OCI-LY7 (cell line): ENCODE data around the gene SERINC4. TPM values are rescaled to one million over a fixed set of nuclear protein-coding genes. Genes with fewer than 3 reads are reported as not detected.

Source experiments
- BruUV-seq: library from RNA; stranded (reverse); fragments of 400-500 nt; replicated peaks from 2 replicates; lab custom pipeline; 2021; lab: Mats Ljungman, UMichigan
- CTCF ChIA-PET: fragments of 300-600 bp; sonication (Branson Sonifier 250); formaldehyde crosslinking; loops from one replicate; lab custom pipeline; 2022; ENCODE audit warnings: antibody characterized with exemption; ENCODE audit not compliant: unreplicated experiment; lab: Charles Lee
- POLR2A ChIA-PET: fragments of 300-600 bp; sonication (Branson Sonifier 250); formaldehyde crosslinking; loops from one replicate; lab custom pipeline; 2022; ENCODE audit warnings: antibody characterized with exemption; lab: Charles Lee
- DNase-seq: peaks from one replicate; pipeline ENCODE4 v3.0.0-alpha.2; 2015; ENCODE audit warnings: low spot score
- H2AFZ ChIP-seq: fragments of 200-600 bp; sonication (generic), shearing (Covaris generic); 2 replicates; pipeline ENCODE4 v1.6.1; 2014; ENCODE audit warnings: mild to moderate bottlenecking, antibody characterized with exemption, low read length, moderate library complexity
- H3K27ac ChIP-seq: fragments of 200-600 bp; sonication (generic); 2 replicates; pipeline ENCODE4 v1.5.1; 2014; ENCODE audit warnings: mixed run types, low read depth, mild to moderate bottlenecking, moderate library complexity, low read length, inconsistent platforms; ENCODE audit not compliant: poor library complexity, severe bottlenecking
- H3K36me3 ChIP-seq: fragments of 200-600 bp; sonication (generic); 2 replicates; pipeline ENCODE4 v1.6.1; 2014; ENCODE audit warnings: mild to moderate bottlenecking, antibody characterized with exemption, low read length, moderate library complexity, mixed read lengths; ENCODE audit not compliant: insufficient read depth
- H3K4me1 ChIP-seq: fragments of 200-600 bp; sonication (generic); 2 replicates; pipeline ENCODE4 v1.5.1; 2014; ENCODE audit warnings: mild to moderate bottlenecking, low read length; ENCODE audit not compliant: insufficient read depth, poor library complexity, severe bottlenecking
- H3K4me2 ChIP-seq: fragments of 200-600 bp; sonication (generic); 2 replicates; pipeline ENCODE4 v1.6.1; 2014; ENCODE audit warnings: mild to moderate bottlenecking, low read length
- H3K4me3 ChIP-seq: fragments of 200-600 bp; sonication (generic); 2 replicates; pipeline ENCODE4 v1.5.1; 2014; ENCODE audit warnings: mild to moderate bottlenecking, low read depth, low read length; ENCODE audit not compliant: poor library complexity, severe bottlenecking
- H3K79me2 ChIP-seq: fragments of 200-600 bp; sonication (generic); 2 replicates; pipeline ENCODE4 v1.6.1; 2016; ENCODE audit warnings: low read depth, mild to moderate bottlenecking, low read length, moderate library complexity, mixed read lengths; ENCODE audit not compliant: insufficient read depth
- H3K9me2 ChIP-seq: fragments of 200-600 bp; sonication (generic); 2 replicates; pipeline ENCODE4 v1.6.1; 2016; ENCODE audit warnings: mild to moderate bottlenecking, low read length, mixed read lengths; ENCODE audit not compliant: insufficient read depth
- H3K9me3 ChIP-seq: fragments of 200-600 bp; sonication (generic); 2 replicates; pipeline ENCODE4 v1.6.1; 2014; ENCODE audit warnings: mild to moderate bottlenecking, mixed run types, low read length, mixed read lengths
- H4K20me1 ChIP-seq: fragments of 200-600 bp; sonication (generic); 2 replicates; pipeline ENCODE4 v1.6.1; 2014; ENCODE audit warnings: mild to moderate bottlenecking, antibody characterized with exemption, low read length, moderate library complexity, mixed read lengths; ENCODE audit not compliant: insufficient read depth
- CTCF ChIP-seq: fragments of 200-600 bp; sonication (generic); conservative IDR thresholded peaks from 2 replicates; pipeline ENCODE4 v1.5.1; 2014; ENCODE audit warnings: mild to moderate bottlenecking, antibody characterized with exemption, low read length, moderate library complexity, mixed read lengths
- EZH2phosphoT487 ChIP-seq: fragments of 200-600 bp; sonication (generic); IDR thresholded peaks from 2 replicates; pipeline ENCODE4 v1.6.1; 2018; ENCODE audit warnings: low read depth, borderline replicate concordance, mild to moderate bottlenecking, mixed run types, antibody characterized with exemption, low read length, moderate library complexity, mixed read lengths
- intact Hi-C: fragments of 100-400 bp; cut with micrococcal nuclease; formaldehyde crosslinking; loops from one replicate; pipeline ENCODE4 v1.10.0; 2022; ENCODE audit not compliant: unreplicated experiment
- total RNA-seq, 2 experiments: library from RNA; depleted of rRNA in 1 of 2; stranded (reverse); fragments of >200 nt in 1 of 2; shearing (Covaris generic) in 1 of 2; gene quantifications; 2 replicates each; pipeline ENCODE4 v1.2.3, GENCODE V29; 2014 to 2022

SERINC4 gene
- total RNA-seq, 2 experiments from 2014 or later: 0.60 to 1.9 TPM

GRCh38 chr15:43800286-43801141, 494 bp upstream of the SERINC4 start, which contains the start of gene HYPK:
HYPK (plus strand) TSS chr15:43800599; CDS start chr15:43800623, 24 bp downstream.
- no peaks in the 10 kb centered on the region for H3K9me3 ChIP-seq
- ChIA-PET CTCF (interaction anchor here (0.9 to 1.7 kb wide), 2 partner anchors 8 to 11 kb away, joined by 4 to 6 read pairs; no protein-coding TSS in a partner anchor), POLR2A (interaction anchor here (0.9 to 5.4 kb wide), 10 partner anchors 9 to 30 kb away, joined by 3 to 28 read pairs (median 6); partner anchors contain the start of genes ELL3, MFAP1 and WDR76)
- TF ChIP-seq CTCF (no peak), EZH2phosphoT487 (no peak)
- peaks cover 80% of the 10 kb centered on the region for H3K36me3 ChIP-seq
- peak within 1 kb of the TSS; percentile 97 for H3K27ac ChIP-seq
- H3K4me2 ChIP-seq: peak within 1 kb of the TSS; percentile 83
- H3K4me1 ChIP-seq: peaks cover 59% of the 10 kb centered on the region
- peaks cover 19% of the 10 kb centered on the region for H3K79me2 ChIP-seq
- H2AFZ ChIP-seq: no peak within 1 kb of the TSS; the same call in 1 of the 2 replicates
- DNase-seq: peak; percentile 93
- no peaks in the 10 kb centered on the region for H3K9me2 ChIP-seq
- H4K20me1 ChIP-seq: peaks cover 6% of the 10 kb centered on the region; the same call in 1 of the 2 replicates
- H3K4me3 ChIP-seq: peak within 1 kb of the TSS; percentile 92
- TSS peak; percentile 30 for BruUV-seq
- intact Hi-C loops: no loop called here

DNA sequence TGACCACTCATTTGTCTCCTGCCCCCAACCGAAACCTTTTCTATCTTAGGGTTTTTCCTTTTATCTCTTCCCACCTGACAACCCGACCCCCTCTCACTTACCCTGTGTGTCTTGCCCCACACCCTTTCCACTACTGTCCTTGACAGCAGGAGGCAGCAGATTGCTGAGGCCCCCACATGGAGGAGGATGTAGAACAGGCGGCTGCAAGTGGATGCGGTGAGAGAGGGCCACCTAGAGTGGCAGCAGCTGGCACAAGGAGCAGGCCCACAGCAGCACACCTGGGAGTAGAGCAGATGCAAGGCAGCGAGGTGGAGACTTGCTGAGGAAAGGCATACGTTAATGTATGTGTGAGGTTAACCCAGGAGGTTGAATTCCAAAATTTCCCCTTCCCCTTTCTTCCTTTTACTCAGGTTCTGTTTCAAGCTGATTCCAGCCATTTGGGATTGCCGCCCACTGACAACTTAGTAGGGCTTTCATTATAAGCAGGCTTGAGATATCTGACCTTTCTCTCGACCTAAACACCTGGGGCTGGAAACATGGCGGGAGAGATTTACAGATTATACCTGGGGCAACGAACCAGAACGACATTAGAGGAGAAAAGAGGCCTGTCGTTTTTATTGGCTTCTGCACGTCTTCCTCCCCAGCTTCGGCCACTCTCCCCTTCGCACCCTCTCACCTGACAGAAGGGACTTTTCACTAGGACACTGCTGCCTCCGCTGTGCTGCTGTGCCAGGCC, 643 bp downstream of the SERINC4 start:
- peak overlapping the region; percentile 83 for H3K4me2 ChIP-seq
- ChIA-PET POLR2A (interaction anchor here (0.6 to 5.4 kb wide), 8 partner anchors 10 to 33 kb away, joined by 3 to 28 read pairs (median 8); partner anchors contain the start of genes ELL3 and MFAP1), CTCF (no interaction called here)
- peak overlapping the region; percentile 97 for H3K27ac ChIP-seq
- peak; percentile 76 for TF ChIP-seq CTCF
- no peak for TF ChIP-seq EZH2phosphoT487
- intact Hi-C loops: no loop called here
- no peaks in the 10 kb centered on the region for H3K9me3 ChIP-seq
- DNase-seq: peak; percentile 88
- peaks cover 29% of the 10 kb centered on the region for H3K79me2 ChIP-seq
- no peak overlapping the region; the same call in 1 of the 2 replicates for H2AFZ ChIP-seq
- peak overlapping the region; percentile 92 for H3K4me3 ChIP-seq
- peaks cover 80% of the 10 kb centered on the region for H3K36me3 ChIP-seq
- peaks cover 6% of the 10 kb centered on the region; the same call in 1 of the 2 replicates for H4K20me1 ChIP-seq
- peaks cover 71% of the 10 kb centered on the region for H3K4me1 ChIP-seq
- H3K9me2 ChIP-seq: no peaks in the 10 kb centered on the region
- no TSS peak for BruUV-seq
